Neuron (in vitro differentiated cells): ENCODE results near the gene MATCAP1.

Source experiments
- H2AFZ ChIP-seq: one replicate; pipeline ENCODE4 v1.6.1; 2013; ENCODE audit warnings: low read depth, mild to moderate bottlenecking, inconsistent platforms, low read length, moderate library complexity
- H3K27me3 ChIP-seq: one replicate; pipeline ENCODE4 v1.6.1; 2013; ENCODE audit warnings: low read length; ENCODE audit not compliant: insufficient read depth
- H3K36me3 ChIP-seq: one replicate; pipeline ENCODE4 v1.6.1; 2013; ENCODE audit warnings: low read length; ENCODE audit not compliant: insufficient read depth
- H3K4me1 ChIP-seq: one replicate; pipeline ENCODE4 v1.6.1; 2013; ENCODE audit warnings: low read length; ENCODE audit not compliant: insufficient read depth
- H3K4me3 ChIP-seq: 2 replicates; pipeline ENCODE4 v1.5.1; 2013; ENCODE audit warnings: mild to moderate bottlenecking, low read length, moderate library complexity
- H3K9me3 ChIP-seq: one replicate; pipeline ENCODE4 v1.6.1; 2013; ENCODE audit warnings: low read length

The MATCAP1 gene

DNA sequence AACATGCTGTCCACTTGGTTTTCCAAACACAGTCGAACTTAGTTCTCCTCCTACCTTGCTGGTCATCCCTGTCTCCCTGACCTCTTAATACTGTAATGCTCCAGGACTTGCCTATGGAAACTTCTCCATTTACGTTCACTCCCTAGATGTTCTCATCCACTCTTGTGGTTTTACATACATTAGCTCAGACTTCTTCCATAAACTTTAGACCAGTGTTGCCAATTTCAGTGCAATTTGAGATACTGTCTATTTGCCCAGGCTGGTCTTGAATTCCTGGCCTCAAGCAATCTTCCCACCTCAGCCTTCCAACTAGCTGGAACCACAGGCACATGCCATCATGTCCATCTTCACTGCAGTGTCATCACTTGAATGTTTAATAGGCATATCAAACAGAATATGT, 1.5 kb downstream of the MATCAP1 start:
- Histone ChIP-seq H2AFZ (no peak overlapping the region), H3K9me3 (no peaks in the 10 kb centered on the region), H3K27me3 (no peaks in the 10 kb centered on the region), H3K36me3 (peaks cover 8% of the 10 kb centered on the region), H3K4me1 (peaks cover 23% of the 10 kb centered on the region), H3K4me3 (peak overlapping the region; percentile 59)

- H3K36me3 ChIP-seq, result peaks cover 8% of the 10 kb centered on the region
- H3K4me3 ChIP-seq, result no peak overlapping the region
- H3K27me3 ChIP-seq, result no peaks in the 10 kb centered on the region
- H3K9me3 ChIP-seq, result no peaks in the 10 kb centered on the region
- no peak overlapping the region for H2AFZ ChIP-seq
- peaks cover 21% of the 10 kb centered on the region for H3K4me1 ChIP-seq
These were observed 2.4 kb downstream of the MATCAP1 start for GRCh38 chr16:67181346-67181745.

DNA sequence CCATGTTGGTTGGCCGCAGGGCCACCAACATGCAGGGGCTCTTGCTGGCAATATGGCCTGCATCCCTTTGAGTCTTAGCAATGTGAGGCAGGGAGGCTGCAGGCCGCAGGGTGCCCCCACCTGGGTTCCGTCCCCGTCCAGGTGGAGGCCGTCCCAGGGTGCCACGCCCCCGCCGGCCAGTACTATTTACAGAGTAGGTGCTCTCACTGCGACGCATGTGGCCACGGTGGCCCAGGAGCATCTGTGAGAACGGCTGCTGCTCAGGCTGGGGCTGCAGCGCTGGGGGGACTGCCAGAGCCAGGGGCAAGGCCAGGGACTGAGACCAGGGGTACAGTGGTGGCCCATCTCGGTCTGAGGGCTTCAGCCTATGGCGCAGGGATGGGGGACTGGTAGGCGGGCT, 3.6 kb downstream of the MATCAP1 start:
- no peak overlapping the region for H3K4me3 ChIP-seq
- H2AFZ ChIP-seq, result no peak overlapping the region
- peaks cover 20% of the 10 kb centered on the region for H3K4me1 ChIP-seq
- H3K36me3 ChIP-seq, result peaks cover 8% of the 10 kb centered on the region
- H3K27me3 ChIP-seq, result no peaks in the 10 kb centered on the region
- H3K9me3 ChIP-seq, result no peaks in the 10 kb centered on the region

DNA sequence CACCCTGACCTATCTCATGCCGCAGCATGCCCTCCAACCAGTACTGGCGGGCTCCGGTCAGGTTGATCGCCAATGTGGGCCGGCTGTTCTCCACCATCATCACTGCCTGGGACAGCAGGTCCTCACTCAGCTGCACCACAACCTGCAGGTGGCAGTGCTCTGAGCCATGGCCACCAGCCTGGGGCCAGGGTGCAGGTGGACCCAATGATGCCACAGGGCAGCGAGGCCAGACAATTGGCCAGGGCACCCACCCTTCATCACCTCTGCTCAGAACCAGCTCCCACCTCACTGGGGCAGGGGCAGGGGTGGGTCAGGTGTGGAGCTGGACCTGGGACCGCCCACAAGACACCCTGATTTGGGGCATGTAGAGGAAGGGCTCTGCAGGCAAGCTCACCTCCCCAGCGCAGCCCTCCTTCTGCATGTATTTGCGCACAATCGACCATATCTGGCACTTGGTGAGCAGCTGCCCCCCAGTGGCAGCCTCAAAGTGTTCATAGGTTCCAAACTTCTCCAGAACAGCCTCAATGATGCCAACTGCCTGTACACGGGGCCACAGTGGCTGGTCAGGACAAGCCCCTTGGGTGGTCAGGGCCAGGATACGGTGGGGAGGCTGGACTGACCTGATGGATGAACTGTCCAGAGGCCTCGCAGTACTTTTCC, 4.2 kb downstream of the MATCAP1 start:
- Histone ChIP-seq H3K36me3 (peaks cover 8% of the 10 kb centered on the region), H3K4me3 (no peak overlapping the region), H3K4me1 (peaks cover 23% of the 10 kb centered on the region), H2AFZ (no peak overlapping the region), H3K27me3 (no peaks in the 10 kb centered on the region), H3K9me3 (no peaks in the 10 kb centered on the region)

- peaks cover 24% of the 10 kb centered on the region for H3K4me1 ChIP-seq
- peaks cover 8% of the 10 kb centered on the region for H3K36me3 ChIP-seq
- H3K4me3 ChIP-seq, result no peak overlapping the region
- H3K9me3 ChIP-seq, result no peaks in the 10 kb centered on the region
- no peaks in the 10 kb centered on the region for H3K27me3 ChIP-seq
- H2AFZ ChIP-seq, result no peak overlapping the region
These were observed 5.7 kb downstream of the MATCAP1 start for GRCh38 chr16:67177743-67178699.

- no peaks in the 10 kb centered on the region for H3K9me3 ChIP-seq
- H2AFZ ChIP-seq, result no peak overlapping the region
- H3K36me3 ChIP-seq, result peaks cover 8% of the 10 kb centered on the region
- H3K4me1 ChIP-seq, result peaks cover 15% of the 10 kb centered on the region
- H3K4me3 ChIP-seq, result no peak overlapping the region
- H3K27me3 ChIP-seq, result no peaks in the 10 kb centered on the region
These were observed 7.1 kb downstream of the MATCAP1 start for GRCh38 chr16:67176662-67177061.

GRCh38 chr16:67174706-67175231, 9.0 kb downstream of the MATCAP1 start:
- Histone ChIP-seq H3K36me3 (peaks cover 4% of the 10 kb centered on the region), H3K4me3 (peak overlapping the region; percentile 18), H3K9me3 (no peaks in the 10 kb centered on the region), H3K27me3 (peaks cover 2% of the 10 kb centered on the region), H2AFZ (no peak overlapping the region), H3K4me1 (peaks cover 28% of the 10 kb centered on the region)

- Histone ChIP-seq H2AFZ (no peak overlapping the region), H3K36me3 (no peaks in the 10 kb centered on the region), H3K4me1 (peaks cover 35% of the 10 kb centered on the region), H3K9me3 (no peaks in the 10 kb centered on the region), H3K4me3 (peak overlapping the region; percentile 18), H3K27me3 (peaks cover 6% of the 10 kb centered on the region)
These were observed 9.7 kb downstream of the MATCAP1 start for GRCh38 chr16:67173808-67174705.

GRCh38 chr16:67173323-67173722, 10.4 kb downstream of the MATCAP1 start:
- Histone ChIP-seq H3K27me3 (peaks cover 13% of the 10 kb centered on the region), H3K4me3 (no peak overlapping the region)

GRCh38 chr16:67170949-67171649, 12.7 kb downstream of the MATCAP1 start:
- peaks cover 35% of the 10 kb centered on the region for H3K4me1 ChIP-seq
- peak overlapping the region; percentile 52 for H2AFZ ChIP-seq
- no peaks in the 10 kb centered on the region for H3K9me3 ChIP-seq
- H3K27me3 ChIP-seq, result peaks cover 36% of the 10 kb centered on the region
- no peaks in the 10 kb centered on the region for H3K36me3 ChIP-seq
- H3K4me3 ChIP-seq, result peak overlapping the region; percentile 52

More at GRCh38 chr16:67173323-67173722, 10.4 kb downstream of the MATCAP1 start:
- no peak overlapping the region for H2AFZ ChIP-seq
- H3K4me1 ChIP-seq, result peaks cover 35% of the 10 kb centered on the region
- H3K9me3 ChIP-seq, result no peaks in the 10 kb centered on the region
- H3K36me3 ChIP-seq, result no peaks in the 10 kb centered on the region

GRCh38 chr16:67170168-67170948, 13.4 kb downstream of the MATCAP1 start, which contains the start of gene NOL3:
Gene NOL3 (plus strand): TSS chr16:67170538.
- Histone ChIP-seq H3K4me3 (peak within 1 kb of the TSS; percentile 52), H3K9me3 (no peaks in the 10 kb centered on the region), H3K4me1 (peaks cover 39% of the 10 kb centered on the region), H3K36me3 (no peaks in the 10 kb centered on the region), H2AFZ (peak within 1 kb of the TSS; percentile 78), H3K27me3 (peaks cover 43% of the 10 kb centered on the region)
